CD4-positive, alpha-beta memory T cell (primary cell): ENCODE measurements around the gene PHLDB3. TPM values are rescaled to one million over a fixed set of nuclear protein-coding genes. Genes with fewer than 3 reads are reported as not detected.
"Not testable (repeated sequence)": the region's sequence is repeated elsewhere in the genome, so short reads cannot be mapped to it uniquely, and the experiment has no call there.

Experiments
- CTCF ChIA-PET: fragments of 350-600 bp; sonication (Branson Sonifier 250); formaldehyde crosslinking; loops from one replicate; lab custom pipeline; 2021; ENCODE audit warnings: inconsistent platforms; ENCODE audit not compliant: partially characterized antibody; lab: Charles Lee
- POLR2A ChIA-PET: fragments of 350-600 bp; sonication (Branson Sonifier 250); formaldehyde crosslinking; loops from one replicate; lab custom pipeline; 2021; ENCODE audit not compliant: partially characterized antibody; lab: Charles Lee
- DNase-seq, 5 donors: peaks; one replicate each; pipeline versions ENCODE4 v3.0.0 to v3.0.0-alpha.2; 2020 to 2022; ENCODE audit warnings: mixed read lengths in 1 of 5
- H3K27ac ChIP-seq: one replicate; pipeline ENCODE4 v1.7.0; 2013; ENCODE audit warnings: low read depth, low read length
- H3K27me3 ChIP-seq: 2 replicates; pipeline ENCODE4 v1.7.0; 2013; ENCODE audit warnings: mild to moderate bottlenecking, low read length, moderate library complexity; ENCODE audit not compliant: insufficient read depth
- H3K36me3 ChIP-seq: 2 replicates; pipeline ENCODE4 v1.7.0; 2013; ENCODE audit warnings: mild to moderate bottlenecking, low read length, moderate library complexity; ENCODE audit not compliant: insufficient read depth
- H3K4me1 ChIP-seq: 2 replicates; pipeline ENCODE4 v1.7.0; 2013; ENCODE audit warnings: mild to moderate bottlenecking, low read length, moderate library complexity; ENCODE audit not compliant: insufficient read depth
- H3K4me3 ChIP-seq, 2 donors: one replicate each; pipeline ENCODE4 v1.7.0; 2013; ENCODE audit warnings: low read length in 2 of 2, mild to moderate bottlenecking in 1 of 2
- H3K9me3 ChIP-seq, 2 donors: one replicate each; pipeline ENCODE4 v1.7.0; 2013; ENCODE audit warnings: low read length in 2 of 2, control low read depth in 1 of 2; ENCODE audit not compliant: control insufficient read depth in 1 of 2
- H3K27ac Mint-ChIP-seq, 7 donors: one replicate each; pipeline ENCODE4 v1.8.0; 2020 to 2021; ENCODE audit warnings: mixed read lengths in 7 of 7, mild to moderate bottlenecking in 6 of 7, inconsistent platforms in 3 of 7, moderate library complexity in 3 of 7
- H3K27me3 Mint-ChIP-seq, 2 donors: one replicate each; pipeline ENCODE4 v1.8.0; 2020 to 2021; ENCODE audit warnings: mixed read lengths in 2 of 2
- H3K36me3 Mint-ChIP-seq, 2 donors: one replicate each; pipeline ENCODE4 v1.8.0; 2020 to 2021; ENCODE audit warnings: mixed read lengths in 2 of 2, inconsistent platforms in 1 of 2, mild to moderate bottlenecking in 1 of 2
- H3K4me1 Mint-ChIP-seq, 4 donors: one replicate each; pipeline ENCODE4 v1.8.0; 2020 to 2021; ENCODE audit warnings: mixed read lengths in 4 of 4, mild to moderate bottlenecking in 1 of 4
- H3K4me3 Mint-ChIP-seq, 8 donors: one replicate each; pipeline ENCODE4 v1.8.0; 2020 to 2021; ENCODE audit warnings: mixed read lengths in 8 of 8, mild to moderate bottlenecking in 7 of 8, moderate library complexity in 6 of 8, inconsistent platforms in 3 of 8
- H3K9me3 Mint-ChIP-seq, 8 donors: one replicate each; pipeline ENCODE4 v1.8.0; 2020 to 2021; ENCODE audit warnings: mixed read lengths in 8 of 8, mild to moderate bottlenecking in 5 of 8, inconsistent platforms in 3 of 8, moderate library complexity in 1 of 8
- intact Hi-C: fragments of 100-400 bp; cut with micrococcal nuclease; formaldehyde crosslinking; loops from one replicate; pipeline ENCODE4 v1.15.1; 2023
- polyA plus RNA-seq, 2 donors: library from polyadenylated mRNA; unstranded; fragments of 300-500 nt; fragmentation: Illumina TruSeq; gene quantifications; one replicate each; pipeline ENCODE4 v1.2.3, GENCODE V29; 2021
- total RNA-seq, 2 experiments: library from RNA; stranded (reverse); gene quantifications; one replicate each; pipeline ENCODE4 v1.2.3, GENCODE V29; 2021

The PHLDB3 gene
- total and polyA plus RNA-seq, 4 experiments from 2014 or later: 1.3 to 47.3 (median 21.2) TPM

DNA sequence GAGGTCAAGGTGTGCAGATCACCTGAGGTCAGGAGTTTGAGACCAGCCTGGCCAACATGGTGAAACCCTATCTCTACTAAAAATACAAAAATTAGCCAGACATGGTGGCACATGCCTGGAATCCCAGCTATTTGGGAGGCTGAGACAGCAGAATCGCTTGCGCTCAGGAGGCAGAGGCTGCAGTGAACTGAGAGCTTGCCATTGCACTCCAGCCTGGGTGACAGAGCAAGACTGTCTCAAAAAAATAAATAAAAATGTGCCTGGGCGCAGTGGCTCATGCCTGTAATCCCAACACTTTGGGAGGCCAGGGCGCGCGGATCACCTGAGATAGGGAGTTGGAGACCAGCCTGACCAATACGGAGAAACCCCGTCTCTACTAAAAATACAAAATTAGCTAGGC is 19.1 kb upstream of the PHLDB3 start:
- H3K9me3 Mint-ChIP-seq, H3K27ac ChIP-seq, H3K9me3 ChIP-seq, H3K4me3 ChIP-seq, intact Hi-C loops, H3K27me3 ChIP-seq, H3K27me3 Mint-ChIP-seq, DNase-seq, H3K36me3 ChIP-seq: not testable (repeated sequence)
- H3K4me1 ChIP-seq: peaks cover 31% of the 10 kb centered on the region
- Mint-ChIP-seq H3K4me3 (peak overlapping the region in 1 of 8 donors; percentile 29), H3K36me3 (peaks cover 4 to 12% of the 10 kb centered on the region in 2 donors), H3K27ac (peak overlapping the region in 2 of 7 donors; percentile 18 to 25), H3K4me1 (peaks cover 21 to 42% (median 26%) of the 10 kb centered on the region in 4 donors)
- ChIA-PET CTCF (interaction anchor here (0.7 to 21.6 kb wide), 4 partner anchors 13 to 1650 kb away, joined by 3 to 835 read pairs (median 6); no protein-coding TSS in a partner anchor), POLR2A (interaction anchor here (1.0 kb wide), 1 partner anchor 84 kb away, joined by 3 read pairs; no protein-coding TSS in a partner anchor)

DNA sequence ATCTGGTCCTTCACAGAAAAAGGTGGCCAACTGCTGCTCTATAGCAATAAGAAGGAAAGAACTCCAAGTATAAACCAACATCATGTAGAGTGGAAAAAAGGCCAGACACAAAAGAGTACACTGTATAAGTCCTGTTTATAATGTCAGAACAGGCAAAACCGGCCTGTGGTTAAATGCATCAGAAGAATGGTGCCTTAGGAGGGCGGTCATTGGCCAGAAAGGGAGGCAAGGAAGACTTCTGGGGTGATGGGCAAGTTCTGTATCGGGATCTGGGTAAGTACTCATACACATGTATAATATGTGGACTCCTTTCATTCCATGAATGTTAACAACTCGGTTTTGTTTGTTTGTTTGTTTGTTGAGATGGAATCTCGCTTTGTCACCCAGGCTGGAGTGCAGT is 18.4 kb upstream of the PHLDB3 start:
- ChIA-PET CTCF (interaction anchor here (21.6 kb wide), 1 partner anchor 84 kb away, joined by 835 read pairs; no protein-coding TSS in a partner anchor), POLR2A (interaction anchor here (0.9 to 1.0 kb wide), 2 partner anchors 59 to 84 kb away, joined by 3 read pairs; no protein-coding TSS in a partner anchor)
- Histone ChIP-seq H3K4me1 (peaks cover 31% of the 10 kb centered on the region), H3K4me3 (no peak overlapping the region), H3K27ac (no peak overlapping the region), H3K9me3 (no peaks in the 10 kb centered on the region), H3K27me3 (no peaks in the 10 kb centered on the region), H3K36me3 (no peaks in the 10 kb centered on the region)
- peak overlapping the region in 1 of 8 donors; percentile 22 for H3K4me3 Mint-ChIP-seq
- H3K27ac Mint-ChIP-seq: peak overlapping the region in 6 of 7 donors; percentile 23 to 78 (median 50)
- intact Hi-C loops: no loop called here
- H3K36me3 Mint-ChIP-seq: peaks cover 4 to 12% of the 10 kb centered on the region in 2 donors
- H3K4me1 Mint-ChIP-seq: peaks cover 22 to 42% (median 27%) of the 10 kb centered on the region in 4 donors
- no peak for DNase-seq
- H3K9me3 Mint-ChIP-seq: no peaks in the 10 kb centered on the region
- no peaks in the 10 kb centered on the region for H3K27me3 Mint-ChIP-seq

DNA sequence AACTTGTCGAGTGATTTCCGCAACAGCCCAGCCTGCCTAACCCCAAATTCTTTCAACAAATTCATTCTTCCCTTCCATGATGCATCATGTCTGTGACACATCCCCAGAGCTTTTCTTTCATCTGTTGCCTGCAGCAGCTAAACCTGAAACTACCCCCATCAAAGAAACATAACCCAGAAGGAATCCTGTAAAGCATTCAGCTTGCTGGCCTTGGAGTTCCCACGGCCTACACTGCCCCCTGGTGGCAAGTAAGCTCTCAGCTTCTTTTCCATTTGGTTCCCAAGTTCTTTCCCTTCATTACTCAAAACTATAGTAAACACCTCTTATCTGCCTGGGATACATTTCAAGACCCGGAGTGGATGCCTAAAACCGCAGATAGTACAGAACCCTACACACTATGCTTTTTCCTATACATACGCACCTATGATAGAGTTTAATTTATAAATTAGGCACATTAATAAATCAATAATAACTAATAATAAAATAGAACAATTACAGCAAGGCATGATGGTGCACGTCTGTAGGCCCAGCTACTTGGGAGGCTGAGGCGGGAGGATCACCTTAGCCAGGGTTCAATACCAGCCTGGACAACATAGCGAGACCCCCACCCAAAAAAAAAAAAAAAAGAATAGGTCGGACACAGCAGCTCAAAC is 15.0 kb upstream of the PHLDB3 start:
- H3K27ac Mint-ChIP-seq: peak overlapping the region in 6 of 7 donors; percentile 14 to 82 (median 41)
- Histone ChIP-seq H3K4me1 (peaks cover 11% of the 10 kb centered on the region), H3K27ac (no peak overlapping the region), H3K27me3 (no peaks in the 10 kb centered on the region), H3K9me3 (no peaks in the 10 kb centered on the region), H3K36me3 (no peaks in the 10 kb centered on the region), H3K4me3 (no peak overlapping the region)
- peaks cover 13 to 14% (median 13%) of the 10 kb centered on the region in 4 donors for H3K4me1 Mint-ChIP-seq
- H3K9me3 Mint-ChIP-seq: no peaks in the 10 kb centered on the region
- H3K27me3 Mint-ChIP-seq: no peaks in the 10 kb centered on the region
- peaks cover 4 to 10% of the 10 kb centered on the region in 2 donors for H3K36me3 Mint-ChIP-seq
- ChIA-PET CTCF (interaction anchor here (0.7 to 21.6 kb wide), 26 partner anchors 9 to 149 kb away, joined by 3 to 835 read pairs (median 6); partner anchors contain the start of genes IRGQ, PHLDB3, ZNF575 and ZNF576), POLR2A (interaction anchor here (1.1 to 4.1 kb wide), 9 partner anchors 14 to 87 kb away, joined by 5 to 69 read pairs (median 12); partner anchors contain the start of genes PHLDB3 and ZNF575)
- intact Hi-C loops: loop anchor here (1.0 to 2.0 kb wide), 4 partner anchors 15 to 86 kb away; partner anchors contain the start of gene PHLDB3
- DNase-seq: peak; percentile 75 to 79 (median 78)
- H3K4me3 Mint-ChIP-seq: peak overlapping the region in 3 of 8 donors; percentile 2 to 13 (median 9)

GRCh38 chr19:43518051-43518450 is 13.5 kb upstream of the PHLDB3 start:
- Histone ChIP-seq H3K36me3 (no peaks in the 10 kb centered on the region), H3K9me3 (no peaks in the 10 kb centered on the region), H3K27ac (no peak overlapping the region), H3K4me3 (no peak overlapping the region), H3K4me1 (peaks cover 6% of the 10 kb centered on the region), H3K27me3 (no peaks in the 10 kb centered on the region)
- no peak for DNase-seq
- ChIA-PET CTCF (interaction anchor here (1.2 to 21.6 kb wide), 8 partner anchors 13 to 92 kb away, joined by 3 to 835 read pairs (median 23); partner anchors contain the start of genes IRGQ, PHLDB3, ZNF575 and ZNF576), POLR2A (interaction anchor here (1.0 to 4.1 kb wide), 7 partner anchors 14 to 86 kb away, joined by 3 to 69 read pairs (median 5); partner anchors contain the start of genes PHLDB3 and ZNF575)
- H3K27ac Mint-ChIP-seq: peak overlapping the region in 2 of 7 donors; percentile 30 to 38
- H3K4me1 Mint-ChIP-seq: peaks cover 9 to 10% (median 10%) of the 10 kb centered on the region in 4 donors
- no peaks in the 10 kb centered on the region for H3K9me3 Mint-ChIP-seq
- intact Hi-C loops: loop anchor here (2.0 kb wide), 1 partner anchor 13 kb away; the partner anchor contains the start of gene PHLDB3
- H3K36me3 Mint-ChIP-seq: peaks cover 4 to 11% of the 10 kb centered on the region in 2 donors
- no peaks in the 10 kb centered on the region for H3K27me3 Mint-ChIP-seq
- no peak overlapping the region for H3K4me3 Mint-ChIP-seq

GRCh38 chr19:43512399-43512798 is 7.9 kb upstream of the PHLDB3 start:
- H3K4me1 ChIP-seq, H3K4me3 ChIP-seq, H3K4me3 Mint-ChIP-seq, POLR2A ChIA-PET, H3K4me1 Mint-ChIP-seq, H3K9me3 Mint-ChIP-seq, H3K27me3 Mint-ChIP-seq, DNase-seq, H3K9me3 ChIP-seq, H3K27me3 ChIP-seq, H3K27ac ChIP-seq, intact Hi-C loops: not testable (repeated sequence)
- peaks cover 21 to 39% of the 10 kb centered on the region in 2 donors for H3K36me3 Mint-ChIP-seq
- H3K27ac Mint-ChIP-seq: peak overlapping the region in 4 of 7 donors; percentile 11 to 76 (median 54)
- CTCF ChIA-PET: interaction anchor here (1.3 kb wide), 2 partner anchors 8 to 73 kb away, joined by 4 to 6 read pairs; partner anchors contain the start of gene PHLDB3
- peaks cover 24% of the 10 kb centered on the region for H3K36me3 ChIP-seq

- Mint-ChIP-seq H3K27ac (peak overlapping the region in 2 of 7 donors; percentile 14 to 68), H3K9me3 (peaks cover 0 to 2% (median 0%) of the 10 kb centered on the region in 8 donors), H3K36me3 (peaks cover 21 to 37% of the 10 kb centered on the region in 2 donors), H3K4me1 (peaks cover under 1 to 4% (median 2%) of the 10 kb centered on the region in 4 donors), H3K4me3 (no peak overlapping the region), H3K27me3 (no peaks in the 10 kb centered on the region)
- no peak for DNase-seq
- ChIA-PET CTCF (interaction anchor here (1.5 to 2.3 kb wide), 2 partner anchors 8 to 66 kb away, joined by 4 to 11 read pairs; no protein-coding TSS in a partner anchor), POLR2A (no interaction called here)
- no peaks in the 10 kb centered on the region for H3K27me3 ChIP-seq
- H3K27ac ChIP-seq: no peak overlapping the region
- H3K4me3 ChIP-seq: no peak overlapping the region
- no peaks in the 10 kb centered on the region for H3K9me3 ChIP-seq
- peaks cover 24% of the 10 kb centered on the region for H3K36me3 ChIP-seq
- no peaks in the 10 kb centered on the region for H3K4me1 ChIP-seq
- intact Hi-C loops: no loop called here
Observed at GRCh38 chr19:43511324-43511723, 6.8 kb upstream of the PHLDB3 start.
